Calu3 (cell line): ENCODE measurements around the gene GRPR. TPM values are rescaled to one million over a fixed set of nuclear protein-coding genes. Genes with fewer than 3 reads are reported as not detected.

Experiments used
- BruUV-seq: library from RNA; stranded (reverse); fragments of 400-500 nt; replicated peaks from 2 replicates; lab custom pipeline; 2021; lab: Mats Ljungman, UMichigan
- CTCF ChIA-PET: fragments of 300-600 bp; sonication (Branson Sonifier 250); formaldehyde crosslinking; loops from one replicate; lab custom pipeline; 2022; ENCODE audit warnings: antibody characterized with exemption; lab: Charles Lee
- DNase-seq: peaks from one replicate; pipeline ENCODE4 v3.0.0; 2022
- H3K27ac Mint-ChIP-seq: one replicate; pipeline ENCODE4 v1.8.0; 2022; ENCODE audit warnings: mixed read lengths; ENCODE audit not compliant: unreplicated experiment
- H3K27me3 Mint-ChIP-seq: one replicate; pipeline ENCODE4 v1.8.0; 2022; ENCODE audit warnings: mixed read lengths; ENCODE audit not compliant: unreplicated experiment
- H3K36me3 Mint-ChIP-seq: one replicate; pipeline ENCODE4 v1.8.0; 2022; ENCODE audit warnings: mild to moderate bottlenecking, moderate library complexity, mixed read lengths; ENCODE audit not compliant: insufficient read depth, unreplicated experiment
- H3K4me1 Mint-ChIP-seq: one replicate; pipeline ENCODE4 v1.8.0; 2022; ENCODE audit warnings: mild to moderate bottlenecking, low read depth, mixed read lengths; ENCODE audit not compliant: unreplicated experiment
- H3K4me3 Mint-ChIP-seq: one replicate; pipeline ENCODE4 v1.8.0; 2022; ENCODE audit warnings: mild to moderate bottlenecking, low read depth, moderate library complexity, mixed read lengths; ENCODE audit not compliant: unreplicated experiment
- H3K9me3 Mint-ChIP-seq: one replicate; pipeline ENCODE4 v1.8.0; 2022; ENCODE audit warnings: low read depth, mixed read lengths; ENCODE audit not compliant: unreplicated experiment
- intact Hi-C: fragments of 100-400 bp; cut with micrococcal nuclease; formaldehyde crosslinking; loops from one replicate; pipeline ENCODE4 v1.10.0; 2022; ENCODE audit not compliant: unreplicated experiment
- total RNA-seq: library from RNA; stranded (reverse); gene quantifications from 2 replicates; pipeline ENCODE4 v1.2.3, GENCODE V29; 2022
- TF ChIP-seq, protein P1 (sequence below): fragments of 200-600 bp; IDR thresholded peaks from one replicate; pipeline ENCODE4 v1.8.0; 2022; ENCODE audit warnings: antibody characterized with exemption; ENCODE audit not compliant: unreplicated experiment

GRPR gene
- total RNA-seq, 1 experiment from 2014 or later: 0.85 TPM

DNA sequence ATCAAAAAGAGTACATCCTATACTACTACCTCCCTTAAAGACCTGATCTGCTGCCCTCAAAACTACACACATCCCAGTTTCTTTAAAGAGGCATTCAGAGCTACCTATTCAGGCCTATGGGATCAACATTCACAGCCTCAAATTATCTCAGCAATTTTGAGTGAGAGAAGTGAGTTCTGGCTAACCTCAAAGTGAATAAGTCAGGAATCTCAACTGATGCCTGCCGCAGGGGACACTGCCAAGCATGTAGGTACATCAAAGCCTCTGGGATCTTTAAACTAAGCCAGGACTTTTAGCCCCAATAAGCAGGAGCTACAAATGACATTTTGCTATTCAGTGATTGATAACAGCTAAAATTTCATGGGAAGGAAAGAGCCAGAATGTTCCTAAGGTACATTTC is 11.6 kb downstream of the GRPR start:
- CTCF ChIA-PET: no interaction called here
- no peak overlapping the region for H3K4me3 Mint-ChIP-seq
- H3K27me3 Mint-ChIP-seq: no peaks in the 10 kb centered on the region
- peaks cover 3% of the 10 kb centered on the region for H3K4me1 Mint-ChIP-seq
- no peaks in the 10 kb centered on the region for H3K9me3 Mint-ChIP-seq
- no peak for DNase-seq
- intact Hi-C loops: no loop called here
- TF ChIP-seq, protein P1, sequence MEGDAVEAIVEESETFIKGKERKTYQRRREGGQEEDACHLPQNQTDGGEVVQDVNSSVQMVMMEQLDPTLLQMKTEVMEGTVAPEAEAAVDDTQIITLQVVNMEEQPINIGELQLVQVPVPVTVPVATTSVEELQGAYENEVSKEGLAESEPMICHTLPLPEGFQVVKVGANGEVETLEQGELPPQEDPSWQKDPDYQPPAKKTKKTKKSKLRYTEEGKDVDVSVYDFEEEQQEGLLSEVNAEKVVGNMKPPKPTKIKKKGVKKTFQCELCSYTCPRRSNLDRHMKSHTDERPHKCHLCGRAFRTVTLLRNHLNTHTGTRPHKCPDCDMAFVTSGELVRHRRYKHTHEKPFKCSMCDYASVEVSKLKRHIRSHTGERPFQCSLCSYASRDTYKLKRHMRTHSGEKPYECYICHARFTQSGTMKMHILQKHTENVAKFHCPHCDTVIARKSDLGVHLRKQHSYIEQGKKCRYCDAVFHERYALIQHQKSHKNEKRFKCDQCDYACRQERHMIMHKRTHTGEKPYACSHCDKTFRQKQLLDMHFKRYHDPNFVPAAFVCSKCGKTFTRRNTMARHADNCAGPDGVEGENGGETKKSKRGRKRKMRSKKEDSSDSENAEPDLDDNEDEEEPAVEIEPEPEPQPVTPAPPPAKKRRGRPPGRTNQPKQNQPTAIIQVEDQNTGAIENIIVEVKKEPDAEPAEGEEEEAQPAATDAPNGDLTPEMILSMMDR: no peak
- no TSS peak for BruUV-seq
- H3K27ac Mint-ChIP-seq: no peak overlapping the region
- H3K36me3 Mint-ChIP-seq: no peaks in the 10 kb centered on the region

DNA sequence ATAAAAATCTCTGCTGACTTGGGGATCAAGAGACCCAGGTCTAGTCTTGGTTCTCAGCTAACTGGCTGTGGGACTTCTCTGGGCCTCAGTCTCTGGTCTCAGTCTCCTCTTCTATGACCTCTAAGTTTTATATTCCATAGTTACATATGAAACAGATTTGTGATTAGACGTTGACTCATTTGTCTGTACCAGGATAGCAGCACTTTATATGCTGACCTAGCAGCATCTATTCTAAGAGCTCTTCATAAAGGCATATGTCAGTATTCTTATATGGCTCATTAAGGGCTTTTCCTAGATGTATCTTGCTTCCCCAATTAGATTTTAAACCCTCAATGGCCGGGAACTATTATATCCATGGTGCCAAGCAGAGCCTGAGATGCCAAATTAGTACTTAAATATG is 12.7 kb downstream of the GRPR start:
- CTCF ChIA-PET: no interaction called here
- no peak for DNase-seq
- Mint-ChIP-seq H3K27me3 (no peaks in the 10 kb centered on the region), H3K27ac (no peak overlapping the region), H3K36me3 (no peaks in the 10 kb centered on the region), H3K4me3 (no peak overlapping the region), H3K9me3 (no peaks in the 10 kb centered on the region), H3K4me1 (peaks cover 5% of the 10 kb centered on the region)
- intact Hi-C loops: no loop called here
- no TSS peak for BruUV-seq
- TF ChIP-seq, protein P1: no peak

GRCh38 chrX:16137416-16138107 is 14.2 kb downstream of the GRPR start:
- Mint-ChIP-seq H3K9me3 (no peaks in the 10 kb centered on the region), H3K27ac (no peak overlapping the region), H3K4me3 (no peak overlapping the region), H3K36me3 (no peaks in the 10 kb centered on the region), H3K27me3 (no peaks in the 10 kb centered on the region), H3K4me1 (peaks cover 11% of the 10 kb centered on the region)
- CTCF ChIA-PET: interaction anchor here (0.6 kb wide), 1 partner anchor 91 kb away, joined by 5 read pairs; no protein-coding TSS in a partner anchor
- TF ChIP-seq, protein P1: no peak
- no TSS peak for BruUV-seq
- intact Hi-C loops: no loop called here
- no peak for DNase-seq

DNA sequence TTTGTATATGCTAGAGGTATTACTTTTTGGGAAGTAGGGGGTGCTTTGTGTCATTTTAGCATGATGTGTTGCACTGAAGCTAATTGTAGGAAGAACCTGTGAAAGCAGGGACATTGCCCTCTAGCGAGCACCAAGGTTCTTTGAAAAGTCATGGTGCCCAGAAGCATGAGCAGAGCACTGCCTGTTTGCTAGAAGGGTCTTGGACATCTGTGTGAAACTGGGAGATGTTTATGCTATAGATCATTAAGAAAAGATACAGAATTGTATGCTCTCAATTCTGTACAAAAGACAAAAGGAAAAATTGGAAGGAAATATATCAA is 14.7 kb downstream of the GRPR start:
- CTCF ChIA-PET: no interaction called here
- no peak for DNase-seq
- no peak overlapping the region for H3K27ac Mint-ChIP-seq
- H3K27me3 Mint-ChIP-seq: no peaks in the 10 kb centered on the region
- no peak overlapping the region for H3K4me3 Mint-ChIP-seq
- peaks cover 11% of the 10 kb centered on the region for H3K4me1 Mint-ChIP-seq
- H3K9me3 Mint-ChIP-seq: no peaks in the 10 kb centered on the region
- TF ChIP-seq, protein P1: no peak
- intact Hi-C loops: no loop called here
- BruUV-seq: no TSS peak
- H3K36me3 Mint-ChIP-seq: no peaks in the 10 kb centered on the region
